HepG2 (cell line): ENCODE measurements around the gene GLIPR1L2. TPM values are rescaled to one million over a fixed set of nuclear protein-coding genes. Genes with fewer than 3 reads are reported as not detected.

Experiments used
- ATAC-seq: fragments of 200-7000 bp; cut with Tn5 transposase; 3 replicates; pipeline ENCODE4 v1.9.1; 2020; ENCODE audit warnings: mild to moderate bottlenecking, moderate library complexity
- BruUV-seq: library from RNA; stranded (reverse); fragments of 400-500 nt; replicated peaks from 2 replicates; lab custom pipeline; 2021; lab: Mats Ljungman, UMichigan
- CTCF ChIA-PET: fragments of 300-600 bp; formaldehyde crosslinking; extraction: SDS; loops from one replicate; lab custom pipeline; 2021; ENCODE audit warnings: low total read pairs, inconsistent platforms, low intra/inter-chr PET ratio; lab: Yijun Ruan, JAX
- POLR2A ChIA-PET: fragments of 350-600 bp; sonication (Branson Sonifier 250); formaldehyde crosslinking; loops from one replicate; lab custom pipeline; 2020; ENCODE audit warnings: antibody characterized with exemption, inconsistent platforms; lab: Yijun Ruan, JAX
- DNase-seq: peaks from one replicate; pipeline ENCODE4 v3.0.0-alpha.2; 2015; ENCODE audit warnings: low spot score
- FAIRE-seq: peaks from 3 replicates; lab custom pipeline; 2011; peaks lifted over from hg19 to GRCh38; lab: Jason Lieb, UNC
- H2AFZ ChIP-seq: one replicate; pipeline ENCODE4 v1.6.1; 2011; ENCODE audit warnings: low read length, inconsistent platforms
- H3K27ac ChIP-seq: fragments of 300-600 bp; 3 replicates; pipeline ENCODE4 v1.8.0; 2011; ENCODE audit warnings: mixed run types, mild to moderate bottlenecking, mixed read lengths, low read length, inconsistent platforms; ENCODE audit not compliant: insufficient read depth; ENCODE audit errors: extremely low read length
- H3K27me3 ChIP-seq, 2 experiments: fragments of 200-600 bp in 1 of 2; 2 replicates in 1 of 2; 3 replicates in 1 of 2; pipeline versions ENCODE4 v1.6.0 to v1.8.0; 2011; ENCODE audit warnings: low read length in 2 of 2, mild to moderate bottlenecking in 2 of 2, moderate library complexity in 2 of 2, inconsistent platforms in 1 of 2; ENCODE audit not compliant: insufficient read depth in 2 of 2, control insufficient read depth in 1 of 2
- H3K36me3 ChIP-seq, 2 experiments: fragments of 200-600 bp in 1 of 2; replicated peaks in 1 of 2; 2 replicates in 1 of 2; 3 replicates in 1 of 2; pipeline versions ENCODE4 v1.5.1 to v1.8.0; 2011; ENCODE audit warnings: low read length in 2 of 2, inconsistent platforms in 1 of 2; ENCODE audit not compliant: insufficient read depth in 2 of 2, control insufficient read depth in 1 of 2
- H3K4me1 ChIP-seq: 2 replicates; pipeline ENCODE4 v1.5.1; 2012; ENCODE audit warnings: low read length, inconsistent platforms; ENCODE audit not compliant: insufficient read depth
- H3K4me2 ChIP-seq: 2 replicates; pipeline ENCODE4 v1.6.0; 2011; ENCODE audit warnings: low read depth, low read length, inconsistent platforms
- H3K4me3 ChIP-seq, 3 experiments: fragments of 200-600 bp in 1 of 3; sonication (generic), shearing (Covaris generic) in 1 of 3; replicated peaks in 1 of 3; 2 replicates each; pipeline ENCODE4 v1.5.1; 2011 to 2016; ENCODE audit warnings: low read length in 3 of 3, inconsistent platforms in 2 of 3, low read depth in 2 of 3, mild to moderate bottlenecking in 2 of 3, control low read depth in 1 of 3, mixed read lengths in 1 of 3; ENCODE audit not compliant: insufficient read depth in 1 of 3
- H3K79me2 ChIP-seq: one replicate; pipeline ENCODE4 v1.6.1; 2011; ENCODE audit warnings: low read length, inconsistent platforms; ENCODE audit not compliant: insufficient read depth
- H3K9ac ChIP-seq: 2 replicates; pipeline ENCODE4 v1.6.0; 2011; ENCODE audit warnings: mild to moderate bottlenecking, low read depth, low read length, inconsistent platforms; ENCODE audit not compliant: insufficient read depth
- H3K9me3 ChIP-seq: 2 replicates; pipeline ENCODE4 v1.5.1; 2012; ENCODE audit warnings: mild to moderate bottlenecking, low read length
- H4K20me1 ChIP-seq: 2 replicates; pipeline ENCODE4 v1.6.0; 2011; ENCODE audit warnings: inconsistent platforms, mild to moderate bottlenecking, low read length, moderate library complexity; ENCODE audit not compliant: insufficient read depth
- CEBPG ChIP-seq: IDR thresholded peaks from 2 replicates; pipeline ENCODE4 v1.6.1; 2016
- KDM5A ChIP-seq: fragments of 200-600 bp; sonication (generic); IDR thresholded peaks from 2 replicates; pipeline ENCODE4 v1.7.0; 2018; ENCODE audit warnings: antibody characterized with exemption, mild to moderate bottlenecking, low read length, borderline replicate concordance
- MEIS1 ChIP-seq: sonication (generic); formaldehyde crosslinking; IDR thresholded peaks from 2 replicates; pipeline ENCODE4 v1.9.0; 2021; ENCODE audit warnings: mild to moderate bottlenecking, missing genetic modification reagents, moderate library complexity, borderline replicate concordance
- POLR2A ChIP-seq, 2 experiments: IDR thresholded peaks; 2 replicates each; pipeline ENCODE4 v1.6.1; 2011; ENCODE audit warnings: low read depth in 2 of 2, low read length in 2 of 2, mild to moderate bottlenecking in 1 of 2, moderate library complexity in 1 of 2; ENCODE audit not compliant: insufficient read depth in 1 of 2
- ZKSCAN8 ChIP-seq: IDR thresholded peaks from 2 replicates; pipeline ENCODE4 v1.6.1; 2016; ENCODE audit warnings: borderline replicate concordance, missing genetic modification reagents, missing compliant biosample characterization
- ZNF256 ChIP-seq: sonication (generic); formaldehyde crosslinking; conservative IDR thresholded peaks from 2 replicates; pipeline ENCODE4 v1.4.0; 2020; ENCODE audit warnings: missing genetic modification reagents
- ZNF563 ChIP-seq: sonication (generic); formaldehyde crosslinking; IDR thresholded peaks from 2 replicates; pipeline ENCODE4 v1.8.0; 2022; ENCODE audit warnings: mild to moderate bottlenecking, moderate library complexity, missing genetic modification reagents
- ZNF7 ChIP-seq: IDR thresholded peaks from 2 replicates; pipeline ENCODE4 v1.6.1; 2016; ENCODE audit warnings: missing biosample characterization, missing genetic modification reagents
- ZNF746 ChIP-seq: sonication (generic); formaldehyde crosslinking; IDR thresholded peaks from 2 replicates; pipeline ENCODE4 v1.8.0; 2022; ENCODE audit warnings: mild to moderate bottlenecking, missing genetic modification reagents
- WGBS: methylation state at CpG from one replicate; pipeline ENCODE4 v1.1.6; 2017; ENCODE audit warnings: low lambda C conversion rate; 5-methylcytosine and 5-hydroxymethylcytosine counted together
- in situ Hi-C: cut with HindIII; loops from 2 replicates; pipeline ENCODE4 v1.10.0; 2017; ENCODE audit warnings: low pct_unique_long_range_greater_than_20kb; ENCODE audit not compliant: extremely low pct_ligation_motif_present
- intact Hi-C: fragments of 100-400 bp; cut with micrococcal nuclease; formaldehyde crosslinking; loops from one replicate; pipeline ENCODE4 v1.10.0; 2022; ENCODE audit not compliant: unreplicated experiment
- polyA plus RNA-seq, 8 experiments: library from polyadenylated mRNA; depleted of rRNA in 3 of 8; stranded (reverse) in 7 of 8; unstranded in 1 of 8; fragments of >200 nt; fragmentation: Illumina TruSeq in 4 of 8; extraction: Trizol in 4 of 8; gene quantifications; 2 replicates each; pipeline versions ENCODE4 v1.2.1 to v1.2.3, GENCODE V29; 2011 to 2016; ENCODE audit warnings: low read depth in 4 of 8, missing spikeins in 1 of 8, mixed read lengths in 1 of 8; ENCODE audit not compliant: insufficient read depth in 1 of 8
- total RNA-seq, 5 experiments: library from RNA; depleted of rRNA; stranded (reverse); fragments of >200 nt; fragmentation: Illumina TruSeq; extraction: Trizol; gene quantifications; 2 replicates each; pipeline ENCODE4 v1.2.3, GENCODE V29; 2016; ENCODE audit warnings: low read depth in 1 of 5

Gene GLIPR1L2
- total and polyA plus RNA-seq, 2 of the 13 experiments (the other 11 are each of a cell fraction or from before 2014, with no cell fraction given): not detected

DNA sequence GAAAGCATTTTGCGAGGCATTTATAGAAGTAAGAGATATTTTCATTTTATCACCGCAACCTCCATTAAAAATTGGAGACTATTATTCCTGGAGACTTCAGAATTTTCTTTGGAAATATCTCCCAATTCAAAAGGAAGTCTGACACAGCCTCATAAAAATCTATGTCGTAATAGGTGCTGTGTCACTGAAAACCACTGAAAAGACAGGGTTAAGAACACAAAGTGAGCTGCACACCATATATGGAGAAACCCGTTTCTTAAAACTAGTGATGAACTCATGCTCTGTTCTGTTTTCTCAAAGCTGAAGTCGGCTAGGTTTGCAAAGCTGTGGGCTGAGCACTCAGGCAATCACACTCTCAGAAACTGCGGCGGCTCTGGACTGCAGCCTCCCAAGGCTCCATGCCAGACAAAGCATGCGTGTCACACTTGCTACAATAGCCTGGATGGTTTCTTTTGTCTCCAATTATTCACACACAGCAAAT, 89.6 kb downstream of the GLIPR1L2 start, which contains the start of gene GLIPR1 (continued):
- peak; percentile 20; the same call in 1 of the 2 replicates for TF ChIP-seq CEBPG (CRISPR knock-in tag)
- TF ChIP-seq ZKSCAN8: no peak
- TF ChIP-seq POLR2A (IDR thresholded peaks at IDR 0.05; ENCODE audit: insufficient read depth in 1 of 2, low read depth in 2 of 2, low read length in 2 of 2): 0 out of 4 replicates have a peak, but pooled peaks of 1 of the 2 experiments have one; percentile 23

DNA sequence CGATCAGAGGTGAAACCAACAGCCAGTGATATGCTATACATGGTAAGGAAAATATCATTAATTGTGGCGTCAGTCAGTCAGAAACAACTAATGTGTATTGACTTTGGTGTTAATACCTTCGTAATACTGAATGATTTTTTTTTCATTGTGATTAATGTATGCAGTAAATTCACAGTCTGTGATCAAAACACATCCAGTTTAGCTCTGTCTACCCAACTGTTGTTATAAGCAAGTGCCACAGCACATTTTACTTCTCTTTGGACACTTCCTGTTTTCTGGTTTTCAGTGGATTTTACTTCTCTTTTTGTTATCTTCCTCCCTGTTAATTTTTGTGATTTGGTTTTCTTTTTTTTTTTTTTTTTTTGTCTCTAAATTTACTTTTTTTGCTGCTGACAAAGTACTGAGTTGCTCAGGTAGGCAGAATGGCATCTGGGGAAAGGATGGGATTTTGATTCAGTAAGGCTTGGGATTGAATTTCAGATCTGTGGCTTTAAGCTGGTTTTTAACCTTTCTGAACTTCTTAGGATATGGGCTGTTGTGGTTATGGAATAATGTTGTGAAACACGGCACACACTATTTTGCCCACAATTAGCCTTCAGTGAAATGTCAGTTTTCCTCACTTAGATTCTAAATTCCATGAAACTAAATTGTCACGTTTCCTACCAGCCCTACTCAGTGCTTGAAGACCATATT, 90.3 kb downstream of the GLIPR1L2 start:
- H3K9ac ChIP-seq: peak overlapping the region; percentile 45; the same call in 1 of the 2 replicates
- in situ Hi-C loops: no loop called here
- ATAC-seq (peak; percentile 41), FAIRE-seq (no peak), DNase-seq (no peak)
- intact Hi-C loops: loop anchor here (2.0 to 10.0 kb wide), 3 partner anchors 792 to 976 kb away; partner anchors contain the start of gene BBS10
- POLR2A ChIA-PET: interaction anchor here (0.7 kb wide), 1 partner anchor 23 kb away, joined by 3 read pairs; no protein-coding TSS in a partner anchor
- H3K9me3 ChIP-seq: no peaks in the 10 kb centered on the region
- peak overlapping the region; percentile 80 for H2AFZ ChIP-seq
- WGBS: 20% methylated on average over 5 of the region's 5 CpGs
- H3K36me3 ChIP-seq: no peaks in the 10 kb centered on the region
- H4K20me1 ChIP-seq: no peaks in the 10 kb centered on the region
- H3K4me2 ChIP-seq: peak overlapping the region; percentile 67
- no peak for TF ChIP-seq ZNF563
- no peak for TF ChIP-seq ZNF256 (CRISPR knock-in tag)
- TF ChIP-seq KDM5A: no peak
- TF ChIP-seq MEIS1: 0 out of 2 replicates have a peak, but pooled peaks have one; percentile 12
- TF ChIP-seq ZNF7 (CRISPR knock-in tag): no peak
- no peak for TF ChIP-seq ZNF746 (CRISPR knock-in tag)
- TF ChIP-seq, all 625 proteins: peak for 1
- H3K27ac ChIP-seq: no peak overlapping the region
- H3K79me2 ChIP-seq: no peaks in the 10 kb centered on the region
- peaks cover 26% of the 10 kb centered on the region for H3K4me1 ChIP-seq
- BruUV-seq: TSS peak; percentile 88
- CTCF ChIA-PET: no interaction called here
- H3K27me3 ChIP-seq: no peaks in the 10 kb centered on the region
- H3K4me3 ChIP-seq: peak overlapping the region; percentile 44 to 50 (median 47); a peak in 5 of 6 replicates
